ENCODE measurements around the gene PJVK. TPM values are rescaled to one million over a fixed set of nuclear protein-coding genes. Genes with fewer than 3 reads are reported as not detected.

Gene PJVK
- total and polyA plus RNA-seq, 2 of the 4 experiments (the other 2 are of a cell fraction), result 0.72 to 2.4 TPM

- peaks cover 5% of the 10 kb centered on the region for H3K4me1 ChIP-seq (ENCODE audit: control insufficient read depth, insufficient read depth, low read length)
- POLR2A ChIA-PET (ENCODE audit: unreplicated experiment), result no interaction called here
- WGBS, 2 experiments (ENCODE audit: extremely low coverage in 2 of 2, insufficient read length in 1 of 2), result 100% methylated on average over 1 of the region's 2 CpGs; no CpG with 5 or more reads in 1 of the 2 experiments
Observed at GRCh38 chr2:178473373-178473772, 22.2 kb downstream of the PJVK start.

More at GRCh38 chr2:178473373-178473772, 22.2 kb downstream of the PJVK start:
- Histone ChIP-seq H3K4ac (ENCODE audit: low read depth, low read length) (no peak overlapping the region), H3K4me2 (ENCODE audit: low read depth, low read length) (no peak overlapping the region), H4K91ac (ENCODE audit: insufficient read depth, low read depth, low read length) (no peak overlapping the region), H2BK5ac (ENCODE audit: low read depth, low read length, poor library complexity, severe bottlenecking) (no peak overlapping the region), H2AFZ (replicated peaks; ENCODE audit: low read length, poor library complexity) (no peak overlapping the region), H3K56ac (ENCODE audit: extremely low read depth, insufficient read depth, low read length) (no peak overlapping the region), H2BK20ac (ENCODE audit: low read depth, low read length) (no peak overlapping the region), H4K8ac (ENCODE audit: low read depth in 2 of 2, low read length in 2 of 2) (no peak overlapping the region), H4K20me1 (ENCODE audit: insufficient read depth, low read length) (no peaks in the 10 kb centered on the region), H3K23ac (ENCODE audit: low read depth, low read length) (no peak overlapping the region; the same call in 1 of the 2 replicates), H3K27ac (ENCODE audit: insufficient read depth, low read length) (no peak overlapping the region), H3K79me1 (ENCODE audit: low read depth in 1 of 2, low read length in 2 of 2) (peaks cover 20 to 21% of the 10 kb centered on the region in 2 experiments), H3K9ac (ENCODE audit: low read depth, low read length) (no peak overlapping the region), H4K5ac (ENCODE audit: low read depth, low read length) (no peak overlapping the region), H3K36me3 (ENCODE audit: control insufficient read depth, insufficient read depth, low read length) (peaks cover 5% of the 10 kb centered on the region; the same call in 1 of the 2 replicates), H2AK5ac (ENCODE audit: low read depth, low read length) (no peak overlapping the region), H2BK120ac (ENCODE audit: low read depth, low read length) (no peak overlapping the region), H3K9me3 (ENCODE audit: control insufficient read depth, insufficient read depth, low read length) (no peaks in the 10 kb centered on the region), H2BK15ac (ENCODE audit: low read depth, low read length) (no peak overlapping the region), H3K18ac (ENCODE audit: low read depth, low read length) (no peak overlapping the region), H3K9me1 (ENCODE audit: insufficient read depth, low read length) (no peaks in the 10 kb centered on the region; the same call in 1 of the 2 replicates), H3K27me3 (ENCODE audit: control insufficient read depth, insufficient read depth, low read length) (no peaks in the 10 kb centered on the region), H3K4me3 (ENCODE audit: insufficient read depth, low read depth, low read length) (no peak overlapping the region), H3K14ac (replicated peaks; ENCODE audit: low read depth, low read length) (no peak overlapping the region), H2AK9ac (replicated peaks; ENCODE audit: low read depth, low read length, poor library complexity) (no peak overlapping the region)
- DNase-seq (no peak), ATAC-seq (ENCODE audit: low read depth) (no peak)
- CTCF ChIA-PET, result no interaction called here
- in situ Hi-C loops (cut with MboI; ENCODE audit: low sequenced_read_pairs), result no loop called here
- TF ChIP-seq, protein P1, sequence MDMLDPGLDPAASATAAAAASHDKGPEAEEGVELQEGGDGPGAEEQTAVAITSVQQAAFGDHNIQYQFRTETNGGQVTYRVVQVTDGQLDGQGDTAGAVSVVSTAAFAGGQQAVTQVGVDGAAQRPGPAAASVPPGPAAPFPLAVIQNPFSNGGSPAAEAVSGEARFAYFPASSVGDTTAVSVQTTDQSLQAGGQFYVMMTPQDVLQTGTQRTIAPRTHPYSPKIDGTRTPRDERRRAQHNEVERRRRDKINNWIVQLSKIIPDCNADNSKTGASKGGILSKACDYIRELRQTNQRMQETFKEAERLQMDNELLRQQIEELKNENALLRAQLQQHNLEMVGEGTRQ (IDR thresholded peaks at IDR 0.05; ENCODE audit: low read depth, low read length), result no peak
- TF ChIP-seq MAZ (IDR thresholded peaks at IDR 0.05; ENCODE audit: borderline replicate concordance, low read depth, low read length) (no peak), RFX5 (IDR thresholded peaks at IDR 0.05; ENCODE audit: low read depth, low read length) (no peak), RAD21 (IDR thresholded peaks at IDR 0.05; ENCODE audit: low read length) (no peak), BHLHE40 (IDR thresholded peaks at IDR 0.05; ENCODE audit: low read depth, low read length) (no peak), CEBPB (IDR thresholded peaks at IDR 0.05; ENCODE audit: low read depth, low read length) (no peak), CTCF (conservative IDR thresholded peaks at IDR 0.05; ENCODE audit: low read depth, low read length) (no peak), POLR2A (IDR thresholded peaks at IDR 0.05; ENCODE audit: low read depth, low read length) (no peak), MAFK (IDR thresholded peaks at IDR 0.05; ENCODE audit: low read depth, low read length) (no peak), RCOR1 (IDR thresholded peaks at IDR 0.05; ENCODE audit: insufficient replicate concordance, low read length) (no peak), FOS (IDR thresholded peaks at IDR 0.05; ENCODE audit: low read depth, low read length) (no peak), CHD1 (IDR thresholded peaks at IDR 0.05; ENCODE audit: low read depth, low read length) (no peak), MXI1 (IDR thresholded peaks at IDR 0.05; ENCODE audit: borderline replicate concordance, low read depth, low read length) (no peak), SMC3 (IDR thresholded peaks at IDR 0.05; ENCODE audit: low read depth, low read length) (no peak), ELK1 (IDR thresholded peaks at IDR 0.05; ENCODE audit: borderline replicate concordance, low read depth, low read length) (no peak)
- dilution Hi-C loops (cut with HindIII; ENCODE audit: low sequenced_read_pairs, unreplicated experiment), result no loop called here
- BruUV-seq (replicated peaks), result no TSS peak
- intact Hi-C loops (cut with micrococcal nuclease), result no loop called here
